SW480 (cell line): ENCODE data around the gene GMPPB.
"Not testable (repeated sequence)": the region's sequence is repeated elsewhere in the genome, so short reads cannot be mapped to it uniquely, and the experiment has no call there.

Source experiments
- DNase-seq: peaks from one replicate; pipeline ENCODE4 v3.0.0-alpha.2; 2016; ENCODE audit warnings: low spot score

The GMPPB gene

GRCh38 chr3:49712631-49713317 lies 11.0 kb downstream of the GMPPB start:
- no peak for DNase-seq

GRCh38 chr3:49712166-49712565 lies 11.6 kb downstream of the GMPPB start:
- no peak for DNase-seq

GRCh38 chr3:49711489-49711888 lies 12.3 kb downstream of the GMPPB start:
- no peak for DNase-seq

- no peak for DNase-seq
Observed at GRCh38 chr3:49709852-49710251, 13.9 kb downstream of the GMPPB start.

- no peak for DNase-seq
Observed at GRCh38 chr3:49707113-49707480, 16.7 kb downstream of the GMPPB start.

GRCh38 chr3:49706456-49707112 lies 17.2 kb downstream of the GMPPB start:
- no peak for DNase-seq

GRCh38 chr3:49705390-49705960 lies 18.3 kb downstream of the GMPPB start:
- DNase-seq, result no peak

- no peak for DNase-seq
Observed at GRCh38 chr3:49704629-49705028, 19.1 kb downstream of the GMPPB start.

- no peak for DNase-seq
Observed at GRCh38 chr3:49703956-49704355, 19.8 kb downstream of the GMPPB start.

- peak; percentile 66 for DNase-seq
Observed at GRCh38 chr3:49703443-49703927, 20.3 kb downstream of the GMPPB start.

GRCh38 chr3:49702672-49703071 lies 21.1 kb downstream of the GMPPB start:
- DNase-seq, result no peak

GRCh38 chr3:49701388-49702077 lies 22.2 kb downstream of the GMPPB start:
- no peak for DNase-seq

- DNase-seq, result no peak
Observed at GRCh38 chr3:49700453-49701128, 23.2 kb downstream of the GMPPB start.

- DNase-seq, result no peak
Observed at GRCh38 chr3:49700014-49700413, 23.7 kb downstream of the GMPPB start.

GRCh38 chr3:49699281-49699979 lies 24.3 kb downstream of the GMPPB start:
- DNase-seq, result no peak

- not testable (repeated sequence) for DNase-seq
Observed at GRCh38 chr3:49695350-49696015, 28.3 kb downstream of the GMPPB start.

GRCh38 chr3:49694409-49695070 lies 29.2 kb downstream of the GMPPB start:
- not testable (repeated sequence) for DNase-seq

GRCh38 chr3:49691481-49691880 lies 32.3 kb downstream of the GMPPB start:
- not testable (repeated sequence) for DNase-seq

- not testable (repeated sequence) for DNase-seq
Observed at GRCh38 chr3:49690856-49691255, 32.9 kb downstream of the GMPPB start.

- not testable (repeated sequence) for DNase-seq
Observed at GRCh38 chr3:49689908-49690624, 33.7 kb downstream of the GMPPB start.
